ENCODE results near the gene GID8.

Gene GID8

GRCh38 chr20:62908971-62909791, 28.8 kb upstream of the GID8 start:
- no peak overlapping the region for H3K4me3 ChIP-seq (ENCODE audit: control insufficient read depth, low read depth, low read length)
- TF ChIP-seq CTCF (conservative IDR thresholded peaks at IDR 0.05; ENCODE audit: control insufficient read depth, insufficient read depth, low read depth, low read length) = no peak
- no peak for DNase-seq (ENCODE audit: low read depth)

DNA sequence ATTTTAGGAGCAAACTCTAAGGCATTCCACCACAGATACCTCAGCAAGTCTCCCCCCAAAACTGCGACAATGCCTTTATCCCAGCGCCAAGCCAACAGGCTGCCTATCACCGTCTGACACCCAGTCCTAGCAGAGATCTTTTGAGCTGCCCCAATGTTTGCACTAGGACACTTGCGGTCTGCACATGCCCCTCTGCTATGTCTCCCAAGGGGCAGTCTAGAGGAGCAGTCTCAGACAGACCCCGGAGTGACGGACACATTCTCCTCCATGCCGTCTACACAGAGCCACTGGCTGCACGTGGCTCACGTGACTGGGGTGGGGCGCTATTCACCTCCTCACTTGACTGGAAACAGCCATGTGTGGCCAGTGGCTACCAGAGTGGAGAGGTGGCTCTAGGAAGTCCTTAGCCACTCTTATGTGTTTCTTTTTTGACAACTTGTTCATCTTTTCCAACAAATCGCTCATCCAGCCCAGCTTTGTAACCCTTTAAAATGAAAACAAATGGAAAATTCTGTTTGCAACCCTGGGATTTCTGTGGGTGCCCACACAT, 27.7 kb upstream of the GID8 start:
- no peak for DNase-seq (ENCODE audit: low read depth)
- H3K4me3 ChIP-seq (ENCODE audit: control insufficient read depth, low read depth, low read length) = no peak overlapping the region
- TF ChIP-seq CTCF (conservative IDR thresholded peaks at IDR 0.05; ENCODE audit: control insufficient read depth, insufficient read depth, low read depth, low read length) = no peak

- no peak overlapping the region for H3K4me3 ChIP-seq (ENCODE audit: control insufficient read depth, low read depth, low read length)
- TF ChIP-seq CTCF (conservative IDR thresholded peaks at IDR 0.05; ENCODE audit: control insufficient read depth, insufficient read depth, low read depth, low read length) = no peak
- no peak for DNase-seq (ENCODE audit: low read depth)
These were observed 27.0 kb upstream of the GID8 start for GRCh38 chr20:62910777-62911497.

- DNase-seq (ENCODE audit: low read depth) = no peak
- no peak for TF ChIP-seq CTCF (conservative IDR thresholded peaks at IDR 0.05; ENCODE audit: control insufficient read depth, insufficient read depth, low read depth, low read length)
- H3K4me3 ChIP-seq (ENCODE audit: control insufficient read depth, low read depth, low read length) = no peak overlapping the region
These were observed 26.2 kb upstream of the GID8 start for GRCh38 chr20:62911701-62912280.

GRCh38 chr20:62913043-62913630, 24.8 kb upstream of the GID8 start:
- DNase-seq (ENCODE audit: low read depth) = no peak
- H3K4me3 ChIP-seq (ENCODE audit: control insufficient read depth, low read depth, low read length) = no peak overlapping the region
- no peak for TF ChIP-seq CTCF (conservative IDR thresholded peaks at IDR 0.05; ENCODE audit: control insufficient read depth, insufficient read depth, low read depth, low read length)

- no peak for DNase-seq (ENCODE audit: low read depth)
- H3K4me3 ChIP-seq (ENCODE audit: control insufficient read depth, low read depth, low read length) = no peak overlapping the region
- TF ChIP-seq CTCF (conservative IDR thresholded peaks at IDR 0.05; ENCODE audit: control insufficient read depth, insufficient read depth, low read depth, low read length) = no peak
These were observed 23.5 kb upstream of the GID8 start for GRCh38 chr20:62914436-62914835.
